ENCODE results near the gene ANKUB1.
A peak's percentile ranks its signal among the peaks of the same experiment; 100 is the strongest.

ANKUB1 gene

GRCh38 chr3:149765762-149766334 is 26.5 kb downstream of the ANKUB1 start:
- DNase-seq (ENCODE audit: low read depth in 1 of 2, low spot score in 1 of 2), result no peak

GRCh38 chr3:149764302-149764701 is 28.1 kb downstream of the ANKUB1 start:
- DNase-seq (ENCODE audit: low read depth in 1 of 2, low spot score in 1 of 2), result no peak

DNA sequence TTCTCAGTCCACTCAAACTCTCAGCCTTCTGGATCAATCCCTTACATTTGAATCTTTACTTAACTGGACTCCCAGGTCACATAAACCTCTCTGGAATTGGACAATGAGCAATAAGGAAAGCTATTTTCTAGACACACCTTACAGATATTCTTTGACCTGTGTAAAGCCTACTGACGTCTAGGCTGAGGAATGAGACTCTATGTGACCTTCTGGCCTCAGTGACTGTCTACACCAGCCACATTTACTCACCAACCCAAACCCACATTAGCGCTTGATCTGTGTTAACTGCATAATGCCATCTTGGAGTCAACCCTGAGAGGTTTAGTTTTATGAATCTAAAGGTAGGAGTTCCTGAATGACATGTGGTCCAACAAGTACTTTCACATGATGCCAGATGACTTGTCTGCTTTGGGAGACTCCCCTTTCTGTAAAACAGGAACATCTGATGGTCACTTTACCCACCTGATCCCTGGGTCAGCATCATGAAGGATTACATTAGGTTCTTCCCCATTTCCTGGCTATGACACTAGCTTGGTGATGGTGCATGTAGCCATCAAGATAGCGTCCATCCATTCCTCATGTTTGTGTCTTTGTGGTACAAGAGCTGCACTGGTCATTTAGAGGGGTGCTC is 28.7 kb downstream of the ANKUB1 start:
- DNase-seq (ENCODE audit: low read depth in 1 of 2, low spot score in 1 of 2), result no peak

- DNase-seq (ENCODE audit: low read depth in 1 of 2, low spot score in 1 of 2), result no peak
Measured at GRCh38 chr3:149753717-149754116, 38.6 kb downstream of the ANKUB1 start.

DNA sequence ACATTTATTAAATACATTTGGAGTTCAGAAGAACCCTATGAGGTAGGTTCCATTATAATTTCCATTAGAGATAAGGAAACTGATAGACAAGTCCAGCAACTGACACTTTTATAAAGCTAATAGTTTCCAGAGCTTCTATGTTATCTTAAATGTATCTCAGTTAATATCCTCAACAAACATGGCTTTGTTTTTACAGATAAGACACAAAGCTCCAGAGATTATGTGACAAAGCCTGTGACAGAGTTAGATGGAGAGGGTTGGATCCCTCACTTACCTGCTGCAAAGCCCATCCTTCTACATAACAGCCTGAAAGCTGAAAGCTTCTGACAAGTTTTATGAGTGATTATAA is 39.6 kb downstream of the ANKUB1 start:
- DNase-seq (ENCODE audit: low read depth in 1 of 2, low spot score in 1 of 2), result no peak

DNA sequence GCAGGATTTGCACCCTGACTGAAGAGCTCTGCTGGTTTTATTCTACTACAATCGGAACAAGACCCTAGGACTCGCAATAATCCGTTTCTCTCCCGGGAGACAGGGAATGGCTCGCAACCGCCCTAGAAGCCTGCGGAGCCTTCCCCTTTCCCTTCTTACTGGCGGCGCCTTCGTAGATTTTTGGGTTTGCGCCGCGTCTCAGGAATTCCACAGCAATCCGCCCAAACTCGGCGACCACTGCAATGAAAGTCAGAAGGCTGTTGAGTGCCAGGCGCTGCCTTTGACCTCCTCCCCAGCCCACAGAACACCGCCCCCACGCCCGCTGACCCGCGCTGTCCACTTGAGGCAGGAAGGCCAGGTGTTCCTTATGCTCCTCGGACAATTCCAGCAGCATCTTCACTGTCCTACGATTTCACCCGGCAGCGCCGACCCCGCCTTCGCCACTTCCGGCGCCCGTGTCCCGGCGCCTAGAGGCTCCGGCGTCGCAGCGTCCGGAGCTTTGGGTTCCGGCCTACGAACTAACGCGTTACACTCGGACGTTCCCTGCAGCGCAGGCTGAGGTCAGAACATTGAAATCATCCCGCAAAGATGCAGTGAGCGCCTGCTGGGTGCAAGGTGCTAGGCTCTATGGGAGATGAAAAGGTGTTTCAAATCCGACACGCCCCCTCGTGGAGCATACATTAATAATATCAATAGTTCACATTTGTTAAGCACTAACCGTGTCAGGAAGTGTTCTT is 40.1 kb downstream of the ANKUB1 start, which contains the start of gene COMMD2:
COMMD2 (minus strand) TSS at position 439 of the 737 bp plus-strand sequence; CDS start at position 394, 45 bp downstream.
- DNase-seq (ENCODE audit: low read depth in 1 of 2, low spot score in 1 of 2), result peak; percentile 61 to 77

- DNase-seq (ENCODE audit: low read depth in 1 of 2, low spot score in 1 of 2), result no peak
Measured at GRCh38 chr3:149751551-149751950, 40.8 kb downstream of the ANKUB1 start.

- no peak for DNase-seq (ENCODE audit: low read depth in 1 of 2, low spot score in 1 of 2)
Measured at GRCh38 chr3:149744606-149745005, 47.7 kb downstream of the ANKUB1 start.

GRCh38 chr3:149744151-149744550 is 48.2 kb downstream of the ANKUB1 start:
- no peak for DNase-seq (ENCODE audit: low read depth in 1 of 2, low spot score in 1 of 2)

GRCh38 chr3:149739396-149739795 is 53.0 kb downstream of the ANKUB1 start:
- DNase-seq (ENCODE audit: low read depth in 1 of 2, low spot score in 1 of 2), result no peak

DNA sequence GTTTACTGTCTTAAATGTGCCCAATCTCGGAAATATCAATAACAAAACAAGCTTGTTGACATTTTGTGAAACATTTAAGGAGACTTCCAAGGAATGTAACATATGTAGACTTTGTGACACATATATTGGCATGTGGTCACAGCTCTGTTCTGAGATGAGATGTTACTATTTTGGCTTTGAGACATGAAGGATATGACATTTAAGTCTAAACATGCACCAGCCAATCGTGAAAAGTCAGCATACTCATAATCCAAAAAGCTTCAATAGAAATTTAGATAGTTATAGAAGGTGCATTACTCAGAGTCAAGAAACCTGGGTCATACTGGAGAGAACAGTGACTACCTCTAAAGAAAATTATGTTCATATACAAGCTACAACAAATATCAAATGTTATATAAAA is 53.5 kb downstream of the ANKUB1 start:
- no peak for DNase-seq (ENCODE audit: low read depth in 1 of 2, low spot score in 1 of 2)

DNA sequence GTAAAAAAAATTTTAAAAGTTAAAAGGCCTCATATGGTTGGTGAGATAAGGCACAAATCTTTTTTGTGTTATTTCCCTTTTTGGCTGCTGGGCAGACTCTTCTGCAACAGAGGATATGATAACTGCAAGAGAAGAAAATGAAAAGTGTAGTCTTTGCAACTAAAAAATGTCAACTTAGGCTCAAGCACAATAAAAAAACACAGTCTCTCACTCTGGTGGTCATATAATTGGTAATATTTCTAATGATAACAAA is 55.5 kb downstream of the ANKUB1 start:
- DNase-seq (ENCODE audit: low read depth in 1 of 2, low spot score in 1 of 2), result no peak

DNA sequence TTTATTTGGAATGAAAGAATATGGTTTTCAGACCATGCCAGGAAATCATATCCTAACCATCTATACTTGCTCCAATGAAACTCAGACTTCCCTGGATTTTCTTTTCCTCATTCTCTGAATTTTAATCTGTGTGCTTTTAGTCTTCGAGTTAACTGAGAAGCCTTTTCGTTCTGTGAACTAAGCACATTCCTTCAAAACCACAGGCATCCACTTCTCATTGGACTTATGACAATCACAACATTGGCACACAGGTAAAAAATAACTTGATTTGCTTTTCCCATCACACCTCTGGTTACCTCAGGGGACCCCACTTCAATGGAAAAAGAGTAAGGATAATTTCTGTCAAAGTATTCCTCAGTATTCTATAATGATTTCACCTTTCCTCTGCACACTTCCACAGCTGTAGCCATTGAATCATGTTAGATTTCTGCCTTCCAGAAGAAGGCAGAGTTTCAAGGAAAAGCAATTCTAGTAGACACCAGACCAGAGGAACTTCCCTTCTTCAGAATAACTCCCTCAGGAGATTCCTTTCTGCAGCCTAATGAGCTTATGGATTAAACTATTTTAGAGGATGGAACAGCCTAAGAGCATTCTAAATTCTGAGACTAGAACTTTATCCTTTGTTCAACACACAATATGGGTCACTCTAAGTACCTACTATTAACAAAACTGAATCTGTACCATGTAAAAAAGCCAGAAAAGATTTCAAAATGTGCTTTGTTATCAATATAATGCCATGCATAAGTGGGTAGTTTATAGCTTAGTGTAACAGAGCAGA is 56.0 kb downstream of the ANKUB1 start:
- no peak for DNase-seq (ENCODE audit: low read depth in 1 of 2, low spot score in 1 of 2)

DNA sequence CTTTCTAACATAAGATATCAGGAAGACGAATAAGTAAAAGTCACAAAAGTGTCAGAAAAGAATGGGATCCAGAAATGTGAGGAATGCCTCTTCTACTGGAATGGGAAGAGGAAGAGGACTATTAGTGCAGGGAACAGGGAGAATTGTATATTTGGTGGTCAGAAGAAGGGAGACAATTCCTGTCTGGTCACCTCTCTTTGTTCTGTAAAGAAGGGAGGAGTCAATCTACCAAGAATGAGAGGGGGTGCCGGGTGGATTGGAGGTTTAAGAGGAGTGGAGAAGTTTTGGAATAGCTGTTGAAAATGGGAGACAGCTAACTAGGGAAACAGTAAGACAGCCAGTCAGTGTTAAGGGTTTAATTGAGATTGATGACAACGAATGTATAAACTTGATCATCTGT is 60.1 kb downstream of the ANKUB1 start:
- no peak for DNase-seq (ENCODE audit: low read depth in 1 of 2, low spot score in 1 of 2)

GRCh38 chr3:149727656-149728055 is 64.7 kb downstream of the ANKUB1 start:
- no peak for DNase-seq (ENCODE audit: low read depth in 1 of 2, low spot score in 1 of 2)

DNA sequence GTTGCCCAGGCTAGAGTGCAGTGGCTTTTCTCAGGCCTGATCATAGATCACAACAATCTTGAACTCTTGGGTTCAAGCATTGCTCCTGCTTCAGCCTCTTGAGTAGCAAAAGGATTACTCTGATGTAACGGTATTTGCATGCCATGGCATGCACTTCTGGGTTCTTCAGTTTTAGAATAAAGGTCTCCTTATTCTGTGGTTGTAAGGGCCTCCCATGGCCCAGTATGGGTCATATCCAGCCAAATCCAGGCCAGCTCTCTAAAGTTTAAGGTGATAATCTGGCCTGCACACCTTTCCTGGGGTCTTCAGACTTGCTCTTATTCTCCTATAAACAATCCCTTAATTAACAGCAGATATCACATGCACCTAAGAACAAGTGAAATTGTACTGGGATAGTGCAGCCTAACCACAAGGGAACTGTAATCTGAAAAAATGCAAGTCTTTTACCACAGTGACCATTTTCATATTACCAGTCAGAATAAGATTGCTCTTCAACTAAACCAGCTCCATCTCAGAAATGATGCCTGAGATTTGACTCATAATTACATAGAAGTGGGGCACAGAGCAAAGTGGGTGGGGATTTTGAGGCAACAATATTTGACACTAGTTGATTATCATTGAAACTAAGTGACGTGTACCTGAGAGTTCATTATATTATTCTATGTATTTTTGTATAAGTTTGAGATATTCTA is 65.5 kb downstream of the ANKUB1 start:
- no peak for DNase-seq (ENCODE audit: low read depth in 1 of 2, low spot score in 1 of 2)

DNA sequence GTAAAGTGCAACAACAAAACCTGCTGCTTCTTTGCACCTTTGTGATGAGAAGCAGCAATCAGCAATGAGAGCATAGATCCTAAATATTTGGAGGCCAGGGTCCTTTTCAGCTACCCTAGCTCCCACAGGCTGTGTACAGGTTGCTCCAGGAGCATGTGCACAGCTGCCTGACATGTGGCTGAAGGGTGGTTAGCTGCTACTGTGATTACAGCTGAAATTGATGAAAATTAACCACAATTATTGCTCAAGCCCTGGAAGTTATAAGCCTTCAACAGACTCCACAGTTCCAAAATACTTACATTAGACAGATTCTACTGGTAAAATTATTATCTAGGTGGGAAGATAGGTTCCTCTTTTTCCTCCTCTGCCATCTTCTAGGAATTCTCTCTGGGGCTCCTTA is 68.6 kb downstream of the ANKUB1 start:
- DNase-seq (ENCODE audit: low read depth in 1 of 2, low spot score in 1 of 2), result no peak

DNA sequence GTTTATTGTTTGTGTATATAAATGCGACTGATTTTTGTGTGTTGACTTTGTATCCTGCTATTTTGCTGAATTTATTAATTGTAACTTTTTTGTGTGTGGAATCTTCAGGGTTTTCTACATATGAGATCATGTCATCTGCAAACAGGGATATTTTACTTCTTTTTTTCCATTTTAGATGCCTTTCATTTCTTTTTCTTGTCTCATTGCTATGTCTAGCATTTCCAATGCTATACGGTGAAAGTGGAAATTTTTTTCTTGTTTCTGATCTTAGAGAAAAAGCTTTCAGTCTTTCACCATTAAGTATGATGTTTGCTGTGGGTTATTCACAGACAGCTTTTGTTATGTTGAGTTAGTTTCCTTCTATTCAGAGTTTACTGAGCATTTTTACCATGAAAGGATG is 71.4 kb downstream of the ANKUB1 start:
- DNase-seq (ENCODE audit: low read depth in 1 of 2, low spot score in 1 of 2), result no peak

DNA sequence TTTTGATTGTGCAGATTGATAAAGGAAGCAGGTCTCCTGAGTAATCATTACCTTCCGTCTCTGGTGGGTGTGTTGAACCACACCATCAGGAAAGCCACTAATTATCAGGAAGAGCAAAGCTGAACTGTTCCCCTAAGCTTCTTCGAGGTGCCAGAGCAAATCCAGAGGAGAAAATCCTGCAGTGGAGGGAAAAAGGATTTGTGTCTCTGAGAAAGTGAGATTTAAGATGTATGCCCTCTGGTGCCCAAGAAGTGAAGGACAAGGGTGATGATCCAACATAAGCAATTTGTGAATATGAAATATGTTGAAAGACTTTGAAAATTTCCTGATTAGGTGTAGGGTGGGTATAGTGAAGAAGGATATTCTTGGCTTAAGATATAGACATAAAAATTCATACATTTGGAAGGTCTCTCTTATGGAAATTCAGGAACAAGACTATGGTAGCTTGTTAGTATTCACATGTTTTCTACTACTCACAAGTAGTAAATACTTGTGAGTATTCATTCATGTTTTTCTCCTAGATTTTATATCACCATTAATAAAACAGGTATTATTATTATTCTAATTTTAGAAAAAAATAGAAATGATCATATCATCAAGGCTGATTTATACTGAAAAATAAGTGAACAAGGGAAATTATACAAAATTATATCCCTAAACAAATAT is 74.8 kb downstream of the ANKUB1 start:
- no peak for DNase-seq (ENCODE audit: low read depth in 1 of 2, low spot score in 1 of 2)

DNA sequence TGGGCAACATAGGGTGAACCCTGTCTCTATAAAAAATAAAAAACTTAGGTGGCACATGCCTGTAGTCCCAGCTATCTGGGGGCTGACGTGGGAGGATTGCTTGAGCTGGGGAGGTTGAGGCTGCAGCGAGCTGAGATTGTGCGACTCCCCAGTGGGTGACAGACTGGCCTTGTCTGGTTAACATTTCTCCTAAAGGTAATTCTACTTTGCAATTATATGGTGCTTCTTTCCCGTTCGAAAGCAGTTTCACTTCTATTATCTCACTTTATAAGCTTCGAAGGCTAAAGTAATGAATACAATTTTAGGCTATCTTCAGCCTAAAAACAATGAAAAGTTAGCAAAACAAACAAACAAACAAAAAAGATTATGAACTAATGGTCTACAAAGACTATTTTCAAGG is 75.4 kb downstream of the ANKUB1 start:
- no peak for DNase-seq (ENCODE audit: low read depth in 1 of 2, low spot score in 1 of 2)

DNA sequence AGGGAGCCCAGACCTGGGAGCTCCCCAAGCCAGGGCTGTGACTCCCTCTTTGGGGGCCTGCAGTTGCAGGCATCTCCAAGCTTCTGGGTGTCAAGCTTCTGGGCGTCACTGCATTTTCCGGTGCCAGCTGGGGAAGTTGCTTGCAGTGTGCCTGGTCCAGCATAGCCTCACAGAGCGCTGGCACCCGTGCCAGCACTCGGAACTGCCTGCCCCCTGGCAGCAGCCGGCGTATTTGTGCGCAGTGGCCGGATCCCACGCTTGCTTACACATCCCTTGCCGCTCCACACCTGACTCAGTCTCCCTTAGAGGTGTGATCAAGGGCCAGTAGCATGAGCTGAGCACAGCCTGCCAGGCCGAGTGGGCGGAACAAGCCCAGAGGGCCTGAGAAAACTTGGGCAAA is 77.1 kb downstream of the ANKUB1 start:
- no peak for DNase-seq (ENCODE audit: low read depth in 1 of 2, low spot score in 1 of 2)

Data from activated CD4-positive, alpha-beta T cell treated with anti-CD3 and anti-CD28 coated beads, Interleukin-2, amount 50 U/mL, for 24 hours (primary cell).